OCI-LY1 (cell line): ENCODE data around the gene LDLRAD4.

ENCODE experiments used
- H2AFZ ChIP-seq: fragments of 200-600 bp; sonication (generic), shearing (Covaris generic); 2 replicates; pipeline ENCODE4 v1.6.0; 2014; ENCODE audit warnings: antibody characterized with exemption, mild to moderate bottlenecking, low read length
- H3F3A ChIP-seq: fragments of 200-600 bp; sonication (generic), shearing (Covaris generic); 2 replicates; pipeline ENCODE4 v1.6.0; 2014; ENCODE audit warnings: mild to moderate bottlenecking, antibody characterized with exemption, low read length, moderate library complexity; ENCODE audit not compliant: insufficient read depth
- H3K27ac ChIP-seq: fragments of 200-600 bp; sonication (generic); 2 replicates; pipeline ENCODE4 v1.5.1; 2014; ENCODE audit warnings: low read length, mixed run types, mild to moderate bottlenecking, low read depth; ENCODE audit not compliant: poor library complexity, severe bottlenecking
- H3K27me3 ChIP-seq: fragments of 200-600 bp; sonication (generic); 2 replicates; pipeline ENCODE4 v1.6.0; 2014; ENCODE audit warnings: antibody characterized with exemption, mild to moderate bottlenecking, low read length, moderate library complexity; ENCODE audit not compliant: insufficient read depth
- H3K36me3 ChIP-seq: fragments of 200-600 bp; sonication (generic); 2 replicates; pipeline ENCODE4 v1.6.1; 2014; ENCODE audit warnings: mild to moderate bottlenecking, antibody characterized with exemption, low read length, moderate library complexity, mixed read lengths; ENCODE audit not compliant: insufficient read depth
- H3K4me1 ChIP-seq: fragments of 200-600 bp; sonication (generic); 2 replicates; pipeline ENCODE4 v1.5.1; 2014; ENCODE audit warnings: mild to moderate bottlenecking, low read length, moderate library complexity; ENCODE audit not compliant: insufficient read depth, severe bottlenecking
- H3K4me2 ChIP-seq: fragments of 200-600 bp; sonication (generic), shearing (Covaris generic); 2 replicates; pipeline ENCODE4 v1.6.1; 2014; ENCODE audit warnings: low read length
- H3K4me3 ChIP-seq: fragments of 200-600 bp; sonication (generic); 2 replicates; pipeline ENCODE4 v1.5.1; 2014; ENCODE audit warnings: low read length, low read depth, mild to moderate bottlenecking, mixed read lengths; ENCODE audit not compliant: poor library complexity, severe bottlenecking
- H3K79me2 ChIP-seq: fragments of 200-600 bp; shearing (Covaris generic); 2 replicates; pipeline ENCODE4 v1.6.1; 2016; ENCODE audit warnings: mixed run types, low read length, mixed read lengths; ENCODE audit not compliant: insufficient read depth
- H3K9ac ChIP-seq: fragments of 200-600 bp; sonication (generic), shearing (Covaris generic); 2 replicates; pipeline ENCODE4 v1.6.1; 2014; ENCODE audit warnings: mild to moderate bottlenecking, low read length, mixed read lengths
- H3K9me2 ChIP-seq: fragments of 200-600 bp; sonication (generic), shearing (Covaris generic); 2 replicates; pipeline ENCODE4 v1.6.1; 2014; ENCODE audit warnings: low read depth, mild to moderate bottlenecking, low read length, mixed read lengths
- H3K9me3 ChIP-seq: fragments of 200-600 bp; shearing (Covaris generic); 2 replicates; pipeline ENCODE4 v1.6.1; 2014; ENCODE audit warnings: low read length, mixed read lengths
- H4K20me1 ChIP-seq: fragments of 200-600 bp; sonication (generic), shearing (Covaris generic); 2 replicates; pipeline ENCODE4 v1.6.0; 2016; ENCODE audit warnings: mild to moderate bottlenecking, low read length; ENCODE audit not compliant: insufficient read depth
- CTCF ChIP-seq: fragments of 200-600 bp; sonication (generic), shearing (Covaris generic); IDR thresholded peaks from 2 replicates; pipeline ENCODE4 v1.5.1; 2017; ENCODE audit warnings: mild to moderate bottlenecking, antibody characterized with exemption, low read length, moderate library complexity, mixed read lengths
- EZH2 ChIP-seq: fragments of 200-600 bp; sonication (generic), shearing (Covaris generic); IDR thresholded peaks from 2 replicates; pipeline ENCODE4 v1.8.0; 2017; ENCODE audit warnings: borderline replicate concordance, mixed run types, mild to moderate bottlenecking, antibody characterized with exemption, low read length, moderate library complexity, mixed read lengths

The LDLRAD4 gene

GRCh38 chr18:13246121-13246520, 27.6 kb downstream of the LDLRAD4 start:
- no peaks in the 10 kb centered on the region for H3K4me1 ChIP-seq
- H4K20me1 ChIP-seq: no peaks in the 10 kb centered on the region
- no peaks in the 10 kb centered on the region for H3K79me2 ChIP-seq
- no peaks in the 10 kb centered on the region for H3K9me3 ChIP-seq
- H3K27ac ChIP-seq: no peak overlapping the region
- H3K27me3 ChIP-seq: peaks cover 14% of the 10 kb centered on the region; the same call in 1 of the 2 replicates
- H3K9me2 ChIP-seq: no peaks in the 10 kb centered on the region
- no peaks in the 10 kb centered on the region for H3F3A ChIP-seq
- H3K4me2 ChIP-seq: no peak overlapping the region
- H2AFZ ChIP-seq: no peak overlapping the region
- H3K36me3 ChIP-seq: no peaks in the 10 kb centered on the region
- no peak for TF ChIP-seq EZH2
- TF ChIP-seq CTCF: no peak
- no peak overlapping the region for H3K4me3 ChIP-seq
- H3K9ac ChIP-seq: no peak overlapping the region

DNA sequence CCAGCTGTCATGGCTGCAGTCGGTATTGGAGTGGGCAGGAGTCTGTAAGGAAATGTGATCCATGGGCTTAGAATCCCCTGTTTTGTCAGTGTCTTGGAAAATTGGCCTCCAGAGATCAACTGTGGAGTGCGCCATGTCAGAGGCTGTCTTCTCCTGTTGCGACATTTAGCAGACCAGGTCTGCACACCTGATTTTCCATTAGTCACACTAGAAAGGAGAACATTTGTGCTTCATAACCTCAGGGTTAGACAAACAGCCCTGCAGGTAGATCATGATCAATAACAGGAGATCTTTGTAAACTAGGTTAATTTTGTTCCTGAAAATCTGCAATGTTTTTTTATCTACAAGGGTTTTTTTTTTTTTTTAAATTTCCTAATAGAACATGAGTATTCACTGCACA, 28.0 kb downstream of the LDLRAD4 start:
- H3K4me3 ChIP-seq: no peak overlapping the region
- no peak overlapping the region for H3K9ac ChIP-seq
- H3K4me1 ChIP-seq: no peaks in the 10 kb centered on the region
- no peaks in the 10 kb centered on the region for H3K9me2 ChIP-seq
- H4K20me1 ChIP-seq: no peaks in the 10 kb centered on the region
- no peak overlapping the region for H3K27ac ChIP-seq
- no peaks in the 10 kb centered on the region for H3K36me3 ChIP-seq
- no peak overlapping the region for H2AFZ ChIP-seq
- TF ChIP-seq CTCF: no peak
- no peak for TF ChIP-seq EZH2
- no peaks in the 10 kb centered on the region for H3K9me3 ChIP-seq
- no peaks in the 10 kb centered on the region for H3K79me2 ChIP-seq
- no peak overlapping the region for H3K4me2 ChIP-seq
- H3F3A ChIP-seq: no peaks in the 10 kb centered on the region
- peaks cover 14% of the 10 kb centered on the region; the same call in 1 of the 2 replicates for H3K27me3 ChIP-seq

DNA sequence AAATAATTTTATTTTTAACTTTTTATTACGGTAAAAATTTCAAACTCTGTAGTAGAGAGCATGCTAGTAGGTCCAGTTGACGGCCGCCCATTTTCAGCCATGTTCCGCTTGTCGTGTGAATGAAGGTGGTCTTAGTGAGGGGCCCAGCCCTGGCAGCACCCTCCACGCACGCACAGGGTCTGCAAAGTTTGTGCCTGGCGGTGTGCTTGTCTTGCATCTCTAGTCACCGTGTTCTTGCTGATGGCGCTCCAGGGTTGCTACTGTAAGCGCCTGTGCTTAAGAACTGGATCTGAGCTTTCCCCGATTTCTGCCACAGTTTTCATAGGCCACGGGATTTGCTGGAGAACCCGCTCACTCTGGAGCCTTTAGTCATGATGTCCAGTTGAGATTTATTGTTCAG, 28.9 kb downstream of the LDLRAD4 start:
- Histone ChIP-seq H3K36me3 (no peaks in the 10 kb centered on the region), H3K79me2 (no peaks in the 10 kb centered on the region), H3K27ac (no peak overlapping the region), H3F3A (no peaks in the 10 kb centered on the region), H4K20me1 (no peaks in the 10 kb centered on the region), H3K4me1 (no peaks in the 10 kb centered on the region), H3K4me3 (no peak overlapping the region), H3K4me2 (no peak overlapping the region), H3K9me2 (no peaks in the 10 kb centered on the region), H2AFZ (no peak overlapping the region), H3K9ac (no peak overlapping the region), H3K9me3 (no peaks in the 10 kb centered on the region), H3K27me3 (peaks cover 16% of the 10 kb centered on the region; the same call in 1 of the 2 replicates)
- TF ChIP-seq CTCF (no peak), EZH2 (no peak)
